Suprapubic skin (tissue), 4 donors: ENCODE measurements around the gene PLEKHD1. TPM values are rescaled to one million over a fixed set of nuclear protein-coding genes. Genes with fewer than 3 reads are reported as not detected.
A peak's percentile ranks its signal among the peaks of the same experiment; 100 is the strongest.

Source experiments
- DNase-seq, 2 donors: peaks; one replicate each; pipeline ENCODE4 v3.0.0-alpha.2; 2019; ENCODE audit warnings: low spot score in 2 of 2
- H3K27ac ChIP-seq: fragments of 200-600 bp; sonication (generic); one replicate; pipeline ENCODE4 v1.5.1; 2019
- H3K27me3 ChIP-seq: fragments of 200-600 bp; sonication (generic); one replicate; pipeline ENCODE4 v1.5.1; 2019
- H3K36me3 ChIP-seq: fragments of 200-600 bp; sonication (generic); one replicate; pipeline ENCODE4 v1.5.1; 2019
- H3K4me1 ChIP-seq: fragments of 200-600 bp; sonication (generic); one replicate; pipeline ENCODE4 v1.5.1; 2019
- H3K4me3 ChIP-seq: fragments of 200-600 bp; sonication (generic); one replicate; pipeline ENCODE4 v1.5.1; 2019; ENCODE audit warnings: mild to moderate bottlenecking
- H3K9me3 ChIP-seq: fragments of 200-600 bp; sonication (generic); one replicate; pipeline ENCODE4 v1.5.1; 2019
- CTCF ChIP-seq, 2 donors: fragments of 200-600 bp in 1 of 2; fragments of 450-650 bp in 1 of 2; sonication (generic) in 1 of 2; IDR thresholded peaks; one replicate each; pipeline ENCODE4 v1.5.1; 2016 to 2019; ENCODE audit warnings: antibody characterized with exemption in 2 of 2, mild to moderate bottlenecking in 1 of 2, moderate library complexity in 1 of 2
- EP300 ChIP-seq: sonication (generic); formaldehyde crosslinking; IDR thresholded peaks from one replicate; pipeline ENCODE4 v1.6.1; 2017; ENCODE audit warnings: antibody characterized with exemption
- POLR2A ChIP-seq, 2 donors: fragments of 450-650 bp; IDR thresholded peaks; one replicate each; pipeline ENCODE4 v1.6.1; 2017; ENCODE audit warnings: antibody characterized with exemption in 2 of 2, mild to moderate bottlenecking in 2 of 2, moderate library complexity in 2 of 2
- POLR2AphosphoS5 ChIP-seq, 3 donors: sonication (generic); formaldehyde crosslinking; IDR thresholded peaks; one replicate each; pipeline ENCODE4 v1.6.1; 2017; ENCODE audit warnings: antibody characterized with exemption in 3 of 3
- WGBS: methylation state at CpG from one replicate; pipeline ENCODE4 v1.1.5; 2018; 5-methylcytosine and 5-hydroxymethylcytosine counted together
- total RNA-seq, 4 donors: library from RNA; depleted of rRNA; stranded (reverse); fragments of >200 nt; gene quantifications; one replicate each; pipeline ENCODE4 v1.1.0, GENCODE V29; 2016

The PLEKHD1 gene
- total RNA-seq, 4 donors from 2014 or later, result 1.2 to 3.5 (median 2.3) TPM

GRCh38 chr14:69480136-69480535, 4.4 kb upstream of the PLEKHD1 start:
- no peak overlapping the region for H3K27ac ChIP-seq
- H3K9me3 ChIP-seq, result no peaks in the 10 kb centered on the region
- no peak overlapping the region for H3K4me3 ChIP-seq
- DNase-seq, result no peak
- H3K4me1 ChIP-seq, result peaks cover 19% of the 10 kb centered on the region
- H3K27me3 ChIP-seq, result peaks cover 27% of the 10 kb centered on the region
- TF ChIP-seq POLR2A (IDR thresholded peaks at IDR 0.05), result no peak
- no peak for TF ChIP-seq CTCF (IDR thresholded peaks at IDR 0.05)
- no peak for TF ChIP-seq POLR2AphosphoS5 (IDR thresholded peaks at IDR 0.05)
- TF ChIP-seq EP300, result no peak
- whole genome bisulfite sequencing, result 68% methylated on average over 5 of the region's 5 CpGs
- no peaks in the 10 kb centered on the region for H3K36me3 ChIP-seq

- Histone ChIP-seq H3K27ac (no peak overlapping the region), H3K36me3 (no peaks in the 10 kb centered on the region), H3K4me3 (no peak overlapping the region), H3K9me3 (no peaks in the 10 kb centered on the region), H3K4me1 (peaks cover 19% of the 10 kb centered on the region), H3K27me3 (peaks cover 44% of the 10 kb centered on the region)
- WGBS, result 80% methylated on average over 5 of the region's 5 CpGs
- DNase-seq, result no peak
- no peak for TF ChIP-seq POLR2AphosphoS5 (IDR thresholded peaks at IDR 0.05)
- TF ChIP-seq POLR2A (IDR thresholded peaks at IDR 0.05), result no peak
Measured at GRCh38 chr14:69481815-69482568, 2.5 kb upstream of the PLEKHD1 start.

- no peak overlapping the region for H3K27ac ChIP-seq
- WGBS, result 3% methylated on average over 30 of the region's 54 CpGs
- H3K4me3 ChIP-seq, result peak overlapping the region; percentile 47
- peaks cover 58% of the 10 kb centered on the region for H3K27me3 ChIP-seq
- no peaks in the 10 kb centered on the region for H3K9me3 ChIP-seq
- H3K36me3 ChIP-seq, result no peaks in the 10 kb centered on the region
- TF ChIP-seq POLR2A (IDR thresholded peaks at IDR 0.05) (no peak), EP300 (no peak), CTCF (IDR thresholded peaks at IDR 0.05) (no peak), POLR2AphosphoS5 (IDR thresholded peaks at IDR 0.05) (no peak)
- no peak for DNase-seq
- H3K4me1 ChIP-seq, result peaks cover 19% of the 10 kb centered on the region
Measured at GRCh38 chr14:69483765-69484443, 624 bp upstream of the PLEKHD1 start.

- WGBS, result 74% methylated on average over 10 of the region's 11 CpGs
- DNase-seq, result no peak
- no peak overlapping the region for H3K27ac ChIP-seq
- H3K9me3 ChIP-seq, result no peaks in the 10 kb centered on the region
- H3K36me3 ChIP-seq, result no peaks in the 10 kb centered on the region
- H3K4me1 ChIP-seq, result peaks cover 19% of the 10 kb centered on the region
- no peak for TF ChIP-seq CTCF (IDR thresholded peaks at IDR 0.05)
- TF ChIP-seq POLR2A (IDR thresholded peaks at IDR 0.05), result no peak
- TF ChIP-seq EP300, result no peak
- no peak for TF ChIP-seq POLR2AphosphoS5 (IDR thresholded peaks at IDR 0.05)
- H3K4me3 ChIP-seq, result peak overlapping the region; percentile 47
- peaks cover 58% of the 10 kb centered on the region for H3K27me3 ChIP-seq
Measured at GRCh38 chr14:69485315-69485660, 760 bp downstream of the PLEKHD1 start.

- TF ChIP-seq POLR2AphosphoS5 (IDR thresholded peaks at IDR 0.05), result no peak
- TF ChIP-seq CTCF (IDR thresholded peaks at IDR 0.05), result no peak
- no peak for TF ChIP-seq POLR2A (IDR thresholded peaks at IDR 0.05)
- H3K27me3 ChIP-seq, result peaks cover 58% of the 10 kb centered on the region
- H3K27ac ChIP-seq, result no peak overlapping the region
- no peaks in the 10 kb centered on the region for H3K36me3 ChIP-seq
- H3K4me3 ChIP-seq, result no peak overlapping the region
- H3K9me3 ChIP-seq, result no peaks in the 10 kb centered on the region
- DNase-seq, result no peak
- peaks cover 19% of the 10 kb centered on the region for H3K4me1 ChIP-seq
- 85% methylated on average over 6 of the region's 6 CpGs for WGBS
Measured at GRCh38 chr14:69485701-69486100, 1.2 kb downstream of the PLEKHD1 start.
